Measurements from ENCODE around the gene GRPEL1.

Gene GRPEL1

DNA sequence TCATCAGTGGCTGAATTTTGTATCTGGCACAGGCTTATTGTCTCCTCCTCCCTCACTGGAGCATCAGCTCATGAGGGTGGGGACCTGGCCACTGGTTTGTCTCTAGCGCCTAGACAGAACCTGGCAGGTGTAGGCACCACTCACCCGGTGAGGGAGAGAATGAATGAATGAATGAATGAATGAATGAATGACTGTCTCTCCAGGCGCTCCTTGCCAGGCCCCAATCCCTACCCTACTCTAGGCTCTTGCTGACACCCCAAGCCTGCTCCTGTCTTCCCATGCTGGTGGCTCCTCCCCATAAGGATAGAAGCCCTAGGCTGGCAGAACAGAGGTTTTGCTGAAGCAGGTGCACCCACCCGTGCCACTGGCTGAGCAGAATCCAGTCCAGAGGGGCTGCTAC lies 41.3 kb upstream of the GRPEL1 start:
- DNase-seq (ENCODE audit: low read depth) = no peak
- TF ChIP-seq, protein P1, sequence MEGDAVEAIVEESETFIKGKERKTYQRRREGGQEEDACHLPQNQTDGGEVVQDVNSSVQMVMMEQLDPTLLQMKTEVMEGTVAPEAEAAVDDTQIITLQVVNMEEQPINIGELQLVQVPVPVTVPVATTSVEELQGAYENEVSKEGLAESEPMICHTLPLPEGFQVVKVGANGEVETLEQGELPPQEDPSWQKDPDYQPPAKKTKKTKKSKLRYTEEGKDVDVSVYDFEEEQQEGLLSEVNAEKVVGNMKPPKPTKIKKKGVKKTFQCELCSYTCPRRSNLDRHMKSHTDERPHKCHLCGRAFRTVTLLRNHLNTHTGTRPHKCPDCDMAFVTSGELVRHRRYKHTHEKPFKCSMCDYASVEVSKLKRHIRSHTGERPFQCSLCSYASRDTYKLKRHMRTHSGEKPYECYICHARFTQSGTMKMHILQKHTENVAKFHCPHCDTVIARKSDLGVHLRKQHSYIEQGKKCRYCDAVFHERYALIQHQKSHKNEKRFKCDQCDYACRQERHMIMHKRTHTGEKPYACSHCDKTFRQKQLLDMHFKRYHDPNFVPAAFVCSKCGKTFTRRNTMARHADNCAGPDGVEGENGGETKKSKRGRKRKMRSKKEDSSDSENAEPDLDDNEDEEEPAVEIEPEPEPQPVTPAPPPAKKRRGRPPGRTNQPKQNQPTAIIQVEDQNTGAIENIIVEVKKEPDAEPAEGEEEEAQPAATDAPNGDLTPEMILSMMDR (IDR thresholded peaks at IDR 0.05; ENCODE audit: control insufficient read depth, extremely low read depth, insufficient read depth) = no peak
- no peak overlapping the region for H3K4me3 ChIP-seq (ENCODE audit: low read depth, low read length)

DNA sequence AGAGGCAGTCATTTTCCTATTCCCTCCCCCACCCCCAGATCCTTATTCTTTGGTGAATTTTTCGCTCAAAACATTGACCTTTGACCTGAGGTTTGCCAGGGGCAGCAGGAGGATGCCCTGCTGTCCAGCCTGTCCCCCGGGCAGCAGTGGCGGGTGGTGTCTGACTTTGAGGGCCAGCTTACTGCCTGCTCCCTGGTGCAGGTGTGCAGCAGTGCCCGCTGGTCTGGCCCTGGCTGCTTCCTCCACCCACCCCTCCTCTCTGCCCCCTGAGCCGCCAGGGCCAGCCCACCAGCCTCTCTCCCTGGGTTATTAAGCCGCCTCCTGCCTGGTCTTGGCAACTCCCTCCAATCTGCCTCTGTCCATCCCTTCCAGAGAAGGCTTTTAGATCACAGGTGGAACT lies 40.8 kb upstream of the GRPEL1 start:
- DNase-seq (ENCODE audit: low read depth) = no peak
- TF ChIP-seq, protein P1 (IDR thresholded peaks at IDR 0.05; ENCODE audit: control insufficient read depth, extremely low read depth, insufficient read depth) = no peak
- H3K4me3 ChIP-seq (ENCODE audit: low read depth, low read length) = no peak overlapping the region

GRCh38 chr4:7108046-7108625 lies 40.3 kb upstream of the GRPEL1 start:
- TF ChIP-seq, protein P1 (IDR thresholded peaks at IDR 0.05; ENCODE audit: control insufficient read depth, extremely low read depth, insufficient read depth) = no peak
- no peak overlapping the region for H3K4me3 ChIP-seq (ENCODE audit: low read depth, low read length)
- DNase-seq (ENCODE audit: low read depth) = no peak

DNA sequence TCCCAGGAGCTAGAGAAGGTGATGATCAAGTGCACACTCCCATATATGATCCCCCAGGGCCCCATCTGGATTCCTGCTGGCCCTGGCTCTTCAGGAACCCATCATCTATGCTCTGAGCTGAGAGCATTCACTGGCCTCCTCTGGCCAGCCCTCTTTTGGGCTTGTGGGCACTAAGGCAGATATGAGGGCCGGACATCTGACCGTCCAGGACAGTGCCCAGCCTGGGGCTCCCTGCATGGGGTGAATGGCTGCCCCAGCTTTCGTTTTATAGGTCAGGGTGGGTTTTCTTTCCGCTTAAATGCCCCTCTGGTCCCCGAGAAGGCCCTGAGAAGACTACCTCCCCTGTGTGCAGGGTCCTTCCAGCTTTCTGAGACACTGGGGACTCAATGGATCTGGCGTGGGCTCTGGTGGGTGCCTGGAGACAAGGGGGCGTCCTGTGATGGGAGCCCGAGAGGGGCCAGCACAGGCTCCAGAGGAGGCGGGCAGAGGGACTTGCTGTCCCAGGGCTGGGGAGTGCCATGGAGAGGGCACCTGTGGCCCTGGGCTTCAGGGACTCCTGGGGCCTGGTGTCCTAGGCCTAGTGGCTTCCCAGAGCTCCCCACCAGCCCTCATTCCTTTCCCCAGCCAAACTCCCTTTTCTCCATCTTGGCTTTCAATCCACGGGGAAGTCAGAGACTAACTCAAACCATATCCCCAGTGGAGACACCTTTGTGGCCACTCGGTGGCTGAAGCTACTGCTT lies 39.5 kb upstream of the GRPEL1 start:
- no peak overlapping the region for H3K4me3 ChIP-seq (ENCODE audit: low read depth, low read length)
- TF ChIP-seq, protein P1 (IDR thresholded peaks at IDR 0.05; ENCODE audit: control insufficient read depth, extremely low read depth, insufficient read depth) = no peak
- DNase-seq (ENCODE audit: low read depth) = no peak

DNA sequence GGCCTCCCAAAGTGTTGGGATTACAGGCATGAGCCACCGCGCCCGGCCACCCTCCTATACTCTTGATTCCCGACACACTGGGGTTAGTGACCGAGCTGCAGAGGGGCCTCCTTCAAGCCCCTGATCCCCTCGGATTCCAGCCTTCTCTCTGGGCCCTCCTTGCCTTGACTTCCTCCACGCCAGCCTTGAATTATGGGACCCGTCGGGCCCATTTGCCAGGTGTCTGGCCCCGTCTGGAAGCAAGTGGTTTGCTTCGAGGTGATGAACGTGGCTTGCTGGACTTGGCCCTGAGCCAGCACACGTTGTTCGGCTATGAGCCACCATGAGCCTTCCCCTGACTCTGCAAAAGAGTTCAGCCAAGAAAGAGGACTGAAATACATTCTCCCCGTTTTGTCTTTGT lies 37.4 kb upstream of the GRPEL1 start:
- H3K4me3 ChIP-seq (ENCODE audit: low read depth, low read length) = no peak overlapping the region
- DNase-seq (ENCODE audit: low read depth) = no peak
- TF ChIP-seq, protein P1 (IDR thresholded peaks at IDR 0.05; ENCODE audit: control insufficient read depth, extremely low read depth, insufficient read depth) = no peak

DNA sequence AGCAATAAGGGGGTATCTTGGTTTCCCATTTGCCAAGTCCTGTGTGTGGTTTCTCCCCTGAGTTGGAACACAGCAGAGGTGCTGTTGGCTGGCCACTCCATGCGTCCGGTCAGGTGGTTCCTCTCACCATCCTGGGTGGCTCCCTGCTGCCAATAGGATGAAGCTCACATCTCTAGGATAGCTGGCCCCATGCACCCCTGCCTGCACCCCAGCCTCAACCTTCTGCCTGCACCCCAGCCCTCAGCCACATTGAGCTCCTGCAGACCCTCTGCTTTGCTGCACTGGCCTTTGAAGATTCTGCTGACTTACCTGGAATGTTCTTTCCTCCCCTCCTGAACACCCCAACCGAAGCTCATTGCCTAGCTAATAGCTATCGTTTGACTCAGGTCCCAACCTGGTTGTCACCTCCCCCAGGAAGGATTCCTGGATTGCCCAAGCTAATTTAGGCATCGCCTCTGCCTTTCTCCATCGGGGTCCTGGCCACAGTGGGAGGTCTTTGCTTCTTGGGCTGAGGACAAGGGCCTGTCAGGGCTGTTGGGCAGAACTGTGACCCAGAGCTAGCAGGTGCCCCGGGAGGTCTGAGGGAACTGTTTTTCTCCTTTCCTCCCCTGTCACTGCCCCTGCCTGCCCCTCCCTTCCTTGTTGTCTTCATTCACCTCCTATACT lies 36.6 kb upstream of the GRPEL1 start:
- DNase-seq (ENCODE audit: low read depth) = no peak
- TF ChIP-seq, protein P1 (IDR thresholded peaks at IDR 0.05; ENCODE audit: control insufficient read depth, extremely low read depth, insufficient read depth) = no peak
- no peak overlapping the region for H3K4me3 ChIP-seq (ENCODE audit: low read depth, low read length)
